Metanephros (tissue), 2 donors: ENCODE measurements around the gene EZH2. TPM values are rescaled to one million over a fixed set of nuclear protein-coding genes. Genes with fewer than 3 reads are reported as not detected.

Source experiments
- small RNA-seq: library from RNA; depleted of rRNA; stranded (forward); fragments of <200 nt; gene quantifications from one replicate; pipeline ENCODE3, GENCODE V24; 2014; ENCODE audit warnings: low replicate concordance
- total RNA-seq: library from RNA; depleted of rRNA; stranded (reverse); fragments of >200 nt; gene quantifications from one replicate; pipeline ENCODE4 v1.2.3, GENCODE V29; 2014

Gene EZH2
- 16.6 TPM for total RNA-seq

GRCh38 chr7:148884049-148884298, at the start of gene EZH2:
Gene EZH2 (minus strand): TSS chr7:148884291. CDS start chr7:148847298, 36,993 bp downstream.

Small RNA genes lying within 50 kb of the gene (small RNA-seq; reads per million reads assigned to genes)
- gene RF00017 (not detected), gene RN7SL569P (not detected), gene RNU7-20P (not detected)

Other genes starting within 250 kb of the EZH2 start
- 41.1 TPM for gene CUL1, start 185.4 kb downstream of the EZH2 start, total RNA-seq
- gene PDIA4, start 144.2 kb upstream of the EZH2 start, total RNA-seq = 127 TPM
- 9.1 TPM for gene ZNF786, start 206.4 kb upstream of the EZH2 start, total RNA-seq
- gene ZNF425, start 242.0 kb upstream of the EZH2 start, total RNA-seq = 4.6 TPM